GM12878 (cell line): ENCODE results near the gene MRPL33. TPM values are rescaled to one million over a fixed set of nuclear protein-coding genes. Genes with fewer than 3 reads are reported as not detected.

Source experiments
- SMAD1 ChIP-seq: fragments of 450-650 bp; IDR thresholded peaks from 2 replicates; pipeline ENCODE4 v1.6.1; 2018; ENCODE audit warnings: mild to moderate bottlenecking, low read depth; ENCODE audit not compliant: partially characterized antibody
- SUZ12 ChIP-seq: fragments of 200-600 bp; sonication (generic); IDR thresholded peaks from one replicate; pipeline ENCODE4 v1.6.1; 2018; ENCODE audit warnings: antibody characterized with exemption, mild to moderate bottlenecking; ENCODE audit not compliant: unreplicated experiment
- polyA plus RNA-seq, 11 experiments: library from polyadenylated mRNA; depleted of rRNA in 4 of 11; unstranded in 6 of 11; stranded (reverse) in 5 of 11; fragments of >200 nt; fragmentation: Nextera tagmentation in 4 of 11; fragmentation: Illumina TruSeq in 1 of 11; extraction: Ambion mirVana in 4 of 11; extraction: Trizol in 1 of 11; gene quantifications; 1 replicate in 1 of 11; 2 replicates in 10 of 11; pipeline versions ENCODE4 v1.2.1 to v1.2.3, GENCODE V29; 2011 to 2016; ENCODE audit warnings: inconsistent platforms in 2 of 11, missing spikeins in 2 of 11, low read depth in 1 of 11
- total RNA-seq, 4 experiments: library from RNA; depleted of rRNA in 3 of 4; stranded (reverse); fragments of >200 nt in 3 of 4; fragmentation: Illumina TruSeq in 1 of 4; extraction: Trizol in 1 of 4; gene quantifications; 2 replicates each; pipeline versions ENCODE4 v1.2.1 to v1.2.3, GENCODE V29; 2013 to 2021
- TF ChIP-seq, protein P1 (sequence below): fragments of 450-650 bp; formaldehyde crosslinking; IDR thresholded peaks from 2 replicates; pipeline ENCODE4 v1.5.0; 2022; ENCODE audit warnings: mild to moderate bottlenecking, missing genetic modification characterization
- TF ChIP-seq, protein P2 (sequence below): IDR thresholded peaks from 2 replicates; pipeline ENCODE4 v1.6.1; 2012; ENCODE audit warnings: mild to moderate bottlenecking, low read depth, low read length
- TF ChIP-seq, protein P3 (sequence below): IDR thresholded peaks from 2 replicates; pipeline ENCODE4 v1.6.1; 2011; ENCODE audit warnings: low read depth, mild to moderate bottlenecking, low read length, moderate library complexity, borderline replicate concordance; ENCODE audit errors: extremely low read depth

Gene MRPL33
- total and polyA plus RNA-seq, 10 of the 15 experiments (the other 5 are each of a cell fraction or from before 2014, with no cell fraction given), result 50.1 to 318 (median 160) TPM

DNA sequence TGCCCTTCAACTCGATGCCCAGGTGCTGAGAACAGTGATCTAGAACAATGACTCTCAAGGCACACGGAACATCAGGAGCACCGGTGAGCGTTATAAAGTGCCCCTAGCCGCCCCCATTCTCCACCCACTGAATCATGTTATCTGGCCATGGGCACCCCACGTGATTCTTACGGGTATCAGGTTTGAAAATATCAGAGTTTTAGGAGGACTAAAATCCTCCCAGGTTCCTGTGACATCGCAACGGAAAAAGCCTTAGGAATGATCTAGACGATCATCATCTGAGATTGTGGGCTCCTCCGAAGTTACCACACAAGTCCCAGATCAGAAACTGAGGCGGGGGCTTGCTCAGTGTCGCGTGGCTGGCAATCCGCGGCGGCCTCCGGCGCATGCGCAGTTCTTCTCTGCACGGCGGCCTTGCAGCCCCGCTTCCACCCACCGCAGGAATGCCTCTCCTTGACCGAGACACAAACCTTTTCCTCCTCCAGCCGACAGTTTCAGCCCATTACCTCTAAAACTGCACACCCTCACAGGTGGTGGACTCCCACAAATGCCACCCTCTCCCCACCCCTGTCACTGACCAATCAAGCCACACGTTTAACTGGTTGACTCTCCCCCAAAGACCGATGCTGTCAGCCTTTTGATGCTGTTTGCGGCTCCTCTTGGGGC is 5.8 kb upstream of the MRPL33 start (continued):
- TF ChIP-seq, protein P1, sequence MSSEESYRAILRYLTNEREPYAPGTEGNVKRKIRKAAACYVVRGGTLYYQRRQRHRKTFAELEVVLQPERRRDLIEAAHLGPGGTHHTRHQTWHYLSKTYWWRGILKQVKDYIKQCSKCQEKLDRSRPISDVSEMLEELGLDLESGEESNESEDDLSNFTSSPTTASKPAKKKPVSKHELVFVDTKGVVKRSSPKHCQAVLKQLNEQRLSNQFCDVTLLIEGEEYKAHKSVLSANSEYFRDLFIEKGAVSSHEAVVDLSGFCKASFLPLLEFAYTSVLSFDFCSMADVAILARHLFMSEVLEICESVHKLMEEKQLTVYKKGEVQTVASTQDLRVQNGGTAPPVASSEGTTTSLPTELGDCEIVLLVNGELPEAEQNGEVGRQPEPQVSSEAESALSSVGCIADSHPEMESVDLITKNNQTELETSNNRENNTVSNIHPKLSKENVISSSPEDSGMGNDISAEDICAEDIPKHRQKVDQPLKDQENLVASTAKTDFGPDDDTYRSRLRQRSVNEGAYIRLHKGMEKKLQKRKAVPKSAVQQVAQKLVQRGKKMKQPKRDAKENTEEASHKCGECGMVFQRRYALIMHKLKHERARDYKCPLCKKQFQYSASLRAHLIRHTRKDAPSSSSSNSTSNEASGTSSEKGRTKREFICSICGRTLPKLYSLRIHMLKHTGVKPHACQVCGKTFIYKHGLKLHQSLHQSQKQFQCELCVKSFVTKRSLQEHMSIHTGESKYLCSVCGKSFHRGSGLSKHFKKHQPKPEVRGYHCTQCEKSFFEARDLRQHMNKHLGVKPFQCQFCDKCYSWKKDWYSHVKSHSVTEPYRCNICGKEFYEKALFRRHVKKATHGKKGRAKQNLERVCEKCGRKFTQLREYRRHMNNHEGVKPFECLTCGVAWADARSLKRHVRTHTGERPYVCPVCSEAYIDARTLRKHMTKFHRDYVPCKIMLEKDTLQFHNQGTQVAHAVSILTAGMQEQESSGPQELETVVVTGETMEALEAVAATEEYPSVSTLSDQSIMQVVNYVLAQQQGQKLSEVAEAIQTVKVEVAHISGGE (CRISPR knock-in tag), result no peak
- TF ChIP-seq, protein P2, sequence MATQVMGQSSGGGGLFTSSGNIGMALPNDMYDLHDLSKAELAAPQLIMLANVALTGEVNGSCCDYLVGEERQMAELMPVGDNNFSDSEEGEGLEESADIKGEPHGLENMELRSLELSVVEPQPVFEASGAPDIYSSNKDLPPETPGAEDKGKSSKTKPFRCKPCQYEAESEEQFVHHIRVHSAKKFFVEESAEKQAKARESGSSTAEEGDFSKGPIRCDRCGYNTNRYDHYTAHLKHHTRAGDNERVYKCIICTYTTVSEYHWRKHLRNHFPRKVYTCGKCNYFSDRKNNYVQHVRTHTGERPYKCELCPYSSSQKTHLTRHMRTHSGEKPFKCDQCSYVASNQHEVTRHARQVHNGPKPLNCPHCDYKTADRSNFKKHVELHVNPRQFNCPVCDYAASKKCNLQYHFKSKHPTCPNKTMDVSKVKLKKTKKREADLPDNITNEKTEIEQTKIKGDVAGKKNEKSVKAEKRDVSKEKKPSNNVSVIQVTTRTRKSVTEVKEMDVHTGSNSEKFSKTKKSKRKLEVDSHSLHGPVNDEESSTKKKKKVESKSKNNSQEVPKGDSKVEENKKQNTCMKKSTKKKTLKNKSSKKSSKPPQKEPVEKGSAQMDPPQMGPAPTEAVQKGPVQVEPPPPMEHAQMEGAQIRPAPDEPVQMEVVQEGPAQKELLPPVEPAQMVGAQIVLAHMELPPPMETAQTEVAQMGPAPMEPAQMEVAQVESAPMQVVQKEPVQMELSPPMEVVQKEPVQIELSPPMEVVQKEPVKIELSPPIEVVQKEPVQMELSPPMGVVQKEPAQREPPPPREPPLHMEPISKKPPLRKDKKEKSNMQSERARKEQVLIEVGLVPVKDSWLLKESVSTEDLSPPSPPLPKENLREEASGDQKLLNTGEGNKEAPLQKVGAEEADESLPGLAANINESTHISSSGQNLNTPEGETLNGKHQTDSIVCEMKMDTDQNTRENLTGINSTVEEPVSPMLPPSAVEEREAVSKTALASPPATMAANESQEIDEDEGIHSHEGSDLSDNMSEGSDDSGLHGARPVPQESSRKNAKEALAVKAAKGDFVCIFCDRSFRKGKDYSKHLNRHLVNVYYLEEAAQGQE, result no peak
- no peak for TF ChIP-seq SMAD1
- TF ChIP-seq, protein P3, sequence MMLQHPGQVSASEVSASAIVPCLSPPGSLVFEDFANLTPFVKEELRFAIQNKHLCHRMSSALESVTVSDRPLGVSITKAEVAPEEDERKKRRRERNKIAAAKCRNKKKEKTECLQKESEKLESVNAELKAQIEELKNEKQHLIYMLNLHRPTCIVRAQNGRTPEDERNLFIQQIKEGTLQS, result no peak
- no peak for TF ChIP-seq SUZ12
